ENCODE measurements around the gene OR5H2.
A peak's percentile ranks its signal among the peaks of the same experiment; 100 is the strongest.
"Not testable (repeated sequence)": the region's sequence is repeated elsewhere in the genome, so short reads cannot be mapped to it uniquely, and the experiment has no call there.

The OR5H2 gene

GRCh38 chr3:98282205-98282604 lies at the start of gene OR5H2:
Gene OR5H2, plus strand, starts transcription at chr3:98282505. Its CDS starts 398 bp downstream, at chr3:98282903.
- DNase-seq (ENCODE audit: low read depth): no peak
- no peak within 1 kb of the TSS for H3K4me3 ChIP-seq (ENCODE audit: low read depth, low read length)
- TF ChIP-seq CTCF (conservative IDR thresholded peaks at IDR 0.05; ENCODE audit: low read depth, low read length): no peak

- DNase-seq (ENCODE audit: low read depth): no peak
- H3K4me3 ChIP-seq (ENCODE audit: low read depth, low read length): no peak overlapping the region
- no peak for TF ChIP-seq CTCF (conservative IDR thresholded peaks at IDR 0.05; ENCODE audit: low read depth, low read length)
These were observed 48.8 kb upstream of the OR5H2 start for GRCh38 chr3:98233468-98233867.

GRCh38 chr3:98240131-98240530 lies 42.2 kb upstream of the OR5H2 start:
- no peak overlapping the region for H3K4me3 ChIP-seq (ENCODE audit: low read depth, low read length)
- TF ChIP-seq CTCF (conservative IDR thresholded peaks at IDR 0.05; ENCODE audit: low read depth, low read length): no peak
- peak; percentile 2 for DNase-seq (ENCODE audit: low read depth)

GRCh38 chr3:98242155-98242554 lies 40.1 kb upstream of the OR5H2 start:
- no peak for DNase-seq (ENCODE audit: low read depth)
- no peak for TF ChIP-seq CTCF (conservative IDR thresholded peaks at IDR 0.05; ENCODE audit: low read depth, low read length)
- no peak overlapping the region for H3K4me3 ChIP-seq (ENCODE audit: low read depth, low read length)

- TF ChIP-seq CTCF (conservative IDR thresholded peaks at IDR 0.05; ENCODE audit: low read depth, low read length): no peak
- H3K4me3 ChIP-seq (ENCODE audit: low read depth, low read length): no peak overlapping the region
These were observed 38.5 kb upstream of the OR5H2 start for GRCh38 chr3:98243843-98244242.

GRCh38 chr3:98246142-98246541 lies 36.2 kb upstream of the OR5H2 start:
- no peak for DNase-seq (ENCODE audit: low read depth)
- no peak overlapping the region for H3K4me3 ChIP-seq (ENCODE audit: low read depth, low read length)
- no peak for TF ChIP-seq CTCF (conservative IDR thresholded peaks at IDR 0.05; ENCODE audit: low read depth, low read length)

More at GRCh38 chr3:98243843-98244242, 38.5 kb upstream of the OR5H2 start:
- no peak for DNase-seq (ENCODE audit: low read depth)

GRCh38 chr3:98256026-98256425 lies 26.3 kb upstream of the OR5H2 start:
- H3K4me3 ChIP-seq (ENCODE audit: low read depth, low read length); DNase-seq (ENCODE audit: low read depth): not testable (repeated sequence)

GRCh38 chr3:98259707-98260106 lies 22.6 kb upstream of the OR5H2 start:
- no peak for TF ChIP-seq CTCF (conservative IDR thresholded peaks at IDR 0.05; ENCODE audit: low read depth, low read length)
- H3K4me3 ChIP-seq (ENCODE audit: low read depth, low read length): no peak overlapping the region
- DNase-seq (ENCODE audit: low read depth): no peak
